ENCODE measurements around the gene KDM1A.
"Not testable (repeated sequence)": the region's sequence is repeated elsewhere in the genome, so short reads cannot be mapped to it uniquely, and the experiment has no call there.

Gene KDM1A

GRCh38 chr1:23010025-23010424 lies 9.2 kb upstream of the KDM1A start:
- in situ Hi-C loops (cut with MboI; ENCODE audit: low sequenced_read_pairs) = not testable (repeated sequence)

- in situ Hi-C loops (cut with MboI; ENCODE audit: low sequenced_read_pairs) = no loop called here
These were observed 5.6 kb upstream of the KDM1A start for GRCh38 chr1:23013657-23014056.

- in situ Hi-C loops (cut with MboI; ENCODE audit: low sequenced_read_pairs) = no loop called here
These were observed 591 bp upstream of the KDM1A start for GRCh38 chr1:23018661-23019093.

GRCh38 chr1:23019863-23020625 lies 776 bp downstream of the KDM1A start:
- in situ Hi-C loops (cut with MboI; ENCODE audit: low sequenced_read_pairs) = no loop called here

- in situ Hi-C loops (cut with MboI; ENCODE audit: low sequenced_read_pairs) = no loop called here
These were observed 1.6 kb downstream of the KDM1A start for GRCh38 chr1:23020706-23021405.

- in situ Hi-C loops (cut with MboI; ENCODE audit: low sequenced_read_pairs) = no loop called here
These were observed 2.6 kb downstream of the KDM1A start for GRCh38 chr1:23021834-23022233.

- in situ Hi-C loops (cut with MboI; ENCODE audit: low sequenced_read_pairs) = no loop called here
These were observed 4.0 kb downstream of the KDM1A start for GRCh38 chr1:23023174-23023845.

- in situ Hi-C loops (cut with MboI; ENCODE audit: low sequenced_read_pairs) = no loop called here
These were observed 7.3 kb downstream of the KDM1A start for GRCh38 chr1:23026568-23026967.

- in situ Hi-C loops (cut with MboI; ENCODE audit: low sequenced_read_pairs) = no loop called here
These were observed 8.2 kb downstream of the KDM1A start for GRCh38 chr1:23027352-23027907.

GRCh38 chr1:23029337-23029736 lies 10.1 kb downstream of the KDM1A start:
- in situ Hi-C loops (cut with MboI; ENCODE audit: low sequenced_read_pairs) = no loop called here

- in situ Hi-C loops (cut with MboI; ENCODE audit: low sequenced_read_pairs) = no loop called here
These were observed 16.7 kb downstream of the KDM1A start for GRCh38 chr1:23035823-23036452.

- in situ Hi-C loops (cut with MboI; ENCODE audit: low sequenced_read_pairs) = no loop called here
These were observed 17.9 kb downstream of the KDM1A start for GRCh38 chr1:23037081-23037740.

GRCh38 chr1:23039308-23039826 lies 20.1 kb downstream of the KDM1A start:
- in situ Hi-C loops (cut with MboI; ENCODE audit: low sequenced_read_pairs) = no loop called here

GRCh38 chr1:23040509-23040908 lies 21.2 kb downstream of the KDM1A start:
- in situ Hi-C loops (cut with MboI; ENCODE audit: low sequenced_read_pairs) = no loop called here

- in situ Hi-C loops (cut with MboI; ENCODE audit: low sequenced_read_pairs) = no loop called here
These were observed 24.8 kb downstream of the KDM1A start for GRCh38 chr1:23044035-23044434.

- in situ Hi-C loops (cut with MboI; ENCODE audit: low sequenced_read_pairs) = no loop called here
These were observed 30.9 kb downstream of the KDM1A start for GRCh38 chr1:23050201-23050600.

- in situ Hi-C loops (cut with MboI; ENCODE audit: low sequenced_read_pairs) = no loop called here
These were observed 32.1 kb downstream of the KDM1A start for GRCh38 chr1:23051290-23051909.

GRCh38 chr1:23057301-23057700 lies 38.0 kb downstream of the KDM1A start:
- in situ Hi-C loops (cut with MboI; ENCODE audit: low sequenced_read_pairs) = no loop called here

- in situ Hi-C loops (cut with MboI; ENCODE audit: low sequenced_read_pairs) = no loop called here
These were observed 43.0 kb downstream of the KDM1A start for GRCh38 chr1:23062271-23062670.

GRCh38 chr1:23065385-23065784 lies 46.1 kb downstream of the KDM1A start:
- in situ Hi-C loops (cut with MboI; ENCODE audit: low sequenced_read_pairs) = no loop called here
